ENCODE results near the gene OTC.

OTC gene

DNA sequence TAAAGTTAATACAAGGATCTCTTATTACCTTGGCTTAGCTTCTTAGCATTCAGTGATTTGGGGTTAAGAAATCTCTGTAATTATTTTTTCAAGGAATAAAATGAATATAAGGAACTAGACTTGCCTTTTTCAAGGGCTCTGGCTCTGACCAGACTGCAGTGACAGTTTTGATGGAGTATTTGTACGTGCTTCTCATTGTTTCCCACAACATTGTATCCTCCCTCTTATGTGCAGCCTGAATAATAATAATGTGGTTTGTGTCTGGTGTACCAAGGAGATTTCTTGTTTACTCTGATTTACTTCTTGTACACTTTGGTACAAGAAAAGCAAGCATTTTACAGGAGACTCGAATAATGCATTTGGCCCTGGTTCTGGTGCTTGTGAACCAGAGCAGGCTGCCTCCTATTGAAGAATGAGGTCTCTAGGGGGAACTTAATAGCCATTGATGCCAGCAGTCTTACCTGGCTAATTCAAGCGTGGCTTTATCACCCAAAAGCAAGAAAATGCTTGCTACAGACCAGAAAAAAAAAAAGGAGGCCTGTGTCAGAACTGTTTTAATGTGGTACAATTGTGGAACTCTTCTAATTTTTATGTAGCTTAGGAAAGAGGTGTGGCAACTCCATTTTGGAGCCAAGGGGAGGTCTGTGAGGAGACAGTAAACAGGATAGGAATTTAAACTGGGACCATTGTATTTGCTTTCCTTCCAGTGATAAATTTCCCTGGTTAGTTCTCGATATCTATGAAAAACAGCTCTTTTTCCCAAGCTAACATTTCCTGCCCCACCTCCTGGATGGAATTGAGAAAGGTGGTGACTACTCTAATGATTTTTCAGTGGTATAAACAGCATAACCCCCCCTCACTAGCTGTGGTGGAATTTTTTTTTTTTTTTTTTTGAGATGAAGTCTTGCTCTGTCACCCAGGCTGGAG is 5.6 kb downstream of the OTC start:
- DNase-seq (ENCODE audit: low read depth in 2 of 3, low spot score in 1 of 3) = no peak

DNA sequence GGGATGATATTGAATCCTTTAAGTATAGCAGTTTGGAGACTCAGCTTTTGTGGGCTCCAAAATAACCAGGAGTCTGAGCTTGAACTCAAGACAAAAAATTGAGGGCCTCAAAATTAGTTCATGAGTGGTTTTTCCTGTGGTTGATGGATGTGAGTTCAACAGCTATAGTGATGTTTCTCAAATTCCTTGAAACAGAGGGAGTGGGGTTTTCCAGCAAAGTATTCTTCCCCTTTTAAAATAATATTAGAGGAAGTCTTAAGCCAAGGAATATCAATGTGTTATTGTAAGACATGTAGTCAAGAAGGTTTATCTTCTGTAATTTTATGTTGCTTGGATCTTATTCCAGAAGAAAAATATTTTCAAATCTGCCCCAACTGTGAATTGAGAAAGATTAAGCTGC is 10.6 kb downstream of the OTC start:
- no peak for DNase-seq (ENCODE audit: low read depth in 2 of 3, low spot score in 1 of 3)

DNA sequence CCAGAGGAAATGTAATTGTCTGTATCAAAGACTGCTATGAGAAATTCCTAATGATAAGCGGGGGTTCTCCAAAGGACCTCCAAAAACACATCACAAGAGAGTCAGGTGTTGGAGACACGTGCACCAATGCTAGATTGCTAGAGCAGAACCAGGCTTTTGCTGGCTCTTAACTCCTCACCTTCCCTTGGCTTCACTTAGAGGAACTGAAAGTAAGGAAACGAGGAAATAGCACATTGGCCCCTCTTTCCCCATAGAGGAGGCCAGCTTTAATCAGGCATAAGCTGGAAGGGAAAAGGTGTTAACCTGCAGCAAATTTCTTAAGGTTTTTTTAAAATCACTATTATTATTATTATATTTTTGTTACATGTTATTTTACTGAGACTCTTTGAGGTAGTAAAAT is 13.6 kb downstream of the OTC start:
- no peak for DNase-seq (ENCODE audit: low read depth in 2 of 3, low spot score in 1 of 3)

DNA sequence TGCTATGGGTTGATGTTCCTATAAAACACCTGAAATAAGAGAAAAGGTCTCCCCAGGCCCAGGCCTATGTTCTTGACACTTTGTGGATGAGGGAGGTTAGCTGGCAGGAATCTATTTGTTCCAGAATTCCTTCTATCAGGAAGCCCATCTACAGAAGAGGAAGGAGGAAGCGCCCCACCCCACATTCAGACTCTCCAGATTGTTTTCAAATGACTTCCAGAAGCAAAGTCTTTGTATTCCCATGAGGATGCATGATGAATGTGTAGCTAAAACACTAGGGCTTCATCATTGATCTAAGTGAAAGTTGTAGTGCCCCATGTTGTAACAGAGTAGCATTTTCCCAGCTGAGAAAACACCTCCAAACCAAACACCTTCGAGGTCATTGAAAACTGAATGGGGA is 16.4 kb downstream of the OTC start:
- DNase-seq (ENCODE audit: low read depth in 2 of 3, low spot score in 1 of 3) = no peak

DNA sequence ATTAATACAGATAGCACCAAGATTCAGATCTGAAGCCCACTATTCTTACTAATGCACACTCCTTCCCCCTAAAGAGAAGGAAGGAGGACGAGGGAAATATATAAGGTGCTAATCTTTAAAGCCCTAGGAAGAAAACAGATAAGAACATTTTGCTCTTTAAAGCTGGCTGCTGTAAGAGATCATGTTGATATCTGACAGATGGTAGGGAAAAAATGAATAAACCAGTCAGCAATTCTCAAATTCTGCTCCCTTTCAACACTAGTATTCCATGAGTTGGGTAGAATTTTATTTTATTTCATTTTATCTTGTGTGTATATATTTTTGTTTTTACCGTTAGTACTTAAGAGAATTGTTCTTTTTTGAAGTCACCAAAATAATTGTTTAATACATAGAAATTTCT is 19.2 kb downstream of the OTC start:
- no peak for DNase-seq (ENCODE audit: low read depth in 2 of 3, low spot score in 1 of 3)

DNA sequence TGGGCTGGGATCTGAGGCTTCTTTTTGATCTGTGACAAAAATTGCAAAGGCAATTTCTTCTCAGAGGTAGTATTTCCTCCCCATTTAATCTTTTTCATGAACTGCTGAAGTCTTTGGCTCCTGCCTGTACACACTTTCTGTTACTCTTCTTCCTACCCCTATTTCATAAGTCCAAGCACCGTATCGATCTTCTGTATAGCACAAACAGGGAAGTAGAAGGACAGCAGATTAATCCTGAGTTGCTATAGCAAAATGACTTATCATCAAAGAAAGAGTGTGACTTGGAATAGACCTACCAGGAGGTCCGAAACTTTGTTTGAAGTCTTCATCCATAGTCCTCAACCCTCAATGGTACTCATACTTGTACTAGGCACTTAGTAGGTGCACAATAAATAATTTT is 22.0 kb downstream of the OTC start:
- no peak for DNase-seq (ENCODE audit: low read depth in 2 of 3, low spot score in 1 of 3)

DNA sequence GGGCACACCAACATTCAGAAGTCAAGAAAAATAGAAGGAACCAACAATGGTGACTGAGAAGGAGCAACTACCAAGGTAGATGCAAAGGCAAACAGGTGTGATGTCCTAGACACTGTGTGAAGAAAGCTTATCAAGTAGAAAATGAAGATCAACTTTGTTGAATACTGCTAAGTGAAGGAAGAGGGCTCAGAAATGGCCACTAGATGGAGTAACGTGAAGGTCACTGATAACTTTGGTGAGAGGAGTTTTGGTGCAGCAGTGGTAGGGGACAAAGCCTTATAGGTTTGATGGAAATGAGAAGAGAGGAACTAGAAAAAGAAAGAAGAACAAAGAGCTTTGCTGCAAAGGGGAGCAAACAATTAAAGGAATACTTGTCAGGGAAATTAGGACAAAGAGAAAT is 23.5 kb downstream of the OTC start:
- DNase-seq (ENCODE audit: low read depth in 2 of 3, low spot score in 1 of 3) = no peak

DNA sequence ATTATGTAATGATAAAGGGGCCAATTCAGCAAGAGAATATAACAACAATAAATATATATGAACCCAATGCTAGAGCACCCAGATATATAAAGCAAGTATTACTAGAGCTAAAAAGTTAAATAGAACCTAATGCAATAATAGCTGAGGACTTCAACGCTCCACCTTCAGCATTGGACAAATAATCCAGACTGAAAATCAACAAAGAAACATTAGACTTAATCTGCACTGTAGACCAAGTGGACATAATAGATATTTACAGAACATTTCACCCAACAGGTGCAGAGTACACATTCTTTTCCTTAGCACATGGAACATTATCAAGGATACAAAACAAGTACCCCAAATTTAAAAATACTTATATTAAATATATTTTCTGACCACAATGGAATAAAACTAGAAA is 24.3 kb downstream of the OTC start:
- DNase-seq (ENCODE audit: low read depth in 2 of 3, low spot score in 1 of 3) = no peak

DNA sequence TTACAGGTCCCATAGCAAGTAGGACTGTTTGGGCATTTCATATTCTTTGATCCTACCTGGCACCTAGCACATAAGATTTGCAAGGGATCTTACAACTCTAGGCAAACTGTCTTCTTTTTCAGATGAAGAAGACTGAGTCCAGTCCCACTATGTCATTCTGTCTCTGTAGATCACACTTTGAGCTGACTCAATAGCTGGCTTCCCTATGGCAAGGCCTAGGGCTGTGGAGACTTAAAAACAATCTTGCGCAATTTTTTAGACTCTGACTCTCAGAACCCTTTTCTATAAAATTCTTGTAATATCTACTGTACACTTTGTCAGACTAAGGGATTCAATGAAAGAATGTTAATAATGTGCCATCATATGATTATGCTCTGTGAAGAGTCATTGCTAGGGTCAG is 26.7 kb downstream of the OTC start:
- DNase-seq (ENCODE audit: low read depth in 2 of 3, low spot score in 1 of 3) = no peak

DNA sequence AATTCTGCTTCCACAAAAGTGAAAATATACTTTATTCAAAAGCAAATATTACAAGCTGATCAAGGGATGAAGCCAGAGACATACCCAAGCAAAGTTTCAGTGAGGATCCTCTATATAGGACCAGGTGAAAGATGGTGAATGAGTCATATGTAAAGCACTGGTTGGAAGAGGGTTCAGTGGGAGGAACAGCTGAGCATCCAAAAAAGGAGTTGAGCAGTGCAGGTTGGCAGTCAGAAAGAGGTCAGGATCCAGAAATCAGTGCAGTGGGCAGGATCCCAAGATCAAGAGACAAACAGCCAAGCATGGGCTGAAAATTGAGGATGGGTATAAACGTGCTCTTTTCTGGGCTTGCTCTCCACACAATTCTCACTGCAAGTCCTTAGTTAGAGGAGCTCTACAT is 30.3 kb downstream of the OTC start:
- no peak for DNase-seq (ENCODE audit: low read depth in 2 of 3, low spot score in 1 of 3)

DNA sequence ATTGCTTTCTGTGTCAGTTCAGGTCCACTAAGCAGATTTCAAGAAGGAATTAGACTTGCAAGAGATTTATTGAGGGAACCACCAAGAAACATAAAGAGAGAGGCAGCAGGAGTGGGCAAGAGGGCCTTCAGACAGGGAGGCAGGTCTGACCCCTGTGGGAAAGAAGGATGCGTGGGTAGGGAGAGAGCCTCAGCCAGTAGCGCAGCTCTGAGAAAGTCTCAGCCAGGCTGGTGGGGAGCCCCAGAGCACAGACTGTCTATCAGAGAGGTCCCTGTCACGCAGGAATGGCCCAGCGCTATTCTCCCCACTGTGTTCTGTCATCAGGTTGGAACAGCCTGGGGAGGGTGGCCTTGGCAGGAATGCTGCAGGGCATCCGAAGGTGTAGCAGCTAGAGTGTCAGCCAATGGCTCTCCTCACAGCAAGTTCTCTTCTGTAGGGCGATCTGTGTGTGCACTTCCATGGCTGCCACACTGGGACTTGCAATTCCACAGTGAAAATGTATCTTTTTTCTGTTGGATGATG is 48.0 kb downstream of the OTC start:
- no peak for DNase-seq (ENCODE audit: low read depth in 2 of 3, low spot score in 1 of 3)

DNA sequence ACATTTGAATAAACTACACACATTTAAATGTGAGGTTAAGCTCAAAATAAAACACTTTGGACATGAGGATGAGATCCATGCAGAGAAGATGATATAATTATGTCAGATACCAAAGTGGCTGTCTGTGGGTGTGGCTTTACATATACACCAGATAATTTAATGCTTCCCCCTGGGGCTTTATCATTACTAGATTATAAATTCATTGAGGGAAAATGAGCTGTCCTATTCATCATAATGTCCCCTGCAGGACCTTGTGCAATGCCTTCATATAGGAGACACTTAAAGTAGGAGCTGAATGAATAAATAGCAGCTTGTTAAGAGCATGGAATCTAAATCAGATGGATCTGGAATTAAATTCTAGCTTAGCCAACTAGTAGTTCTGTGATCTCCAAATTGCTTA is 49.7 kb downstream of the OTC start:
- DNase-seq (ENCODE audit: low read depth in 2 of 3, low spot score in 1 of 3) = no peak

DNA sequence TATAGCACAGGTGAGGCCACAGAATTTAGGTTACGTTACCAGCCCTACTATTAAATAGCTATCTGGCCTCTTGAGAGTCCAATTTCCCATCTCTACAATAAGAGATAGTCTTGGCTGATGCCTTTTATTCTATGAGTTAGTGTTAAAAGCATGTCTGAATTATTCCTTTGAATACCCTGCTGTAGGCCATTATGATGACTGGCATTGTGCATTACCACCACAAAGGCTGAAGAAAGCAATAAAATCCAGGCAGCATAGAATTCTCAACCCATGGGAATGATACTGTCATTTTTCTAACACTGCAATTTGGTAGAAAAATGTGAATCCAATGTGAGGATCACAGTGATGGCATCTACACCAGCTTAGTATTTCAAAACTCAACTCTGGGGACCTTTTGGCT is 51.4 kb downstream of the OTC start:
- DNase-seq (ENCODE audit: low read depth in 2 of 3, low spot score in 1 of 3) = no peak

DNA sequence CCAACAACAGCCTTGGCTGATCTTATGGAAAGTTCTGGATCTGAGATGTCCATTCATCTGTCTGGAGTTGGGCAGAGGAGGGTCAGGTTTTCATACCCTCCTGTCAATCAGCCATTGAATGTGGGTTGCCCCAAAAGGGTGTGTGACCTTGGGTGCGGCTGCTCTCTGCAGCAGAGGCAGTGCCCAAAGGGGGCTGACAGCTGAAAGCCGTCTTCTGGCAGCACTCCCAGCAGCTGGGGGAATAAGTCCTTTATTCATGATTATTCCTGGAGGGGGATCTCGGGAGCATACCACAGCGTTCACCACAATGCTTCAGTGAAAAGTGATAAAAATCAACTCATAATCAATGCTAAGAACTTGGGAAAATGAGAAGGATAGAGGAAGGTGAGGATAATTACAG is 54.7 kb downstream of the OTC start:
- DNase-seq (ENCODE audit: low read depth in 2 of 3, low spot score in 1 of 3) = no peak

DNA sequence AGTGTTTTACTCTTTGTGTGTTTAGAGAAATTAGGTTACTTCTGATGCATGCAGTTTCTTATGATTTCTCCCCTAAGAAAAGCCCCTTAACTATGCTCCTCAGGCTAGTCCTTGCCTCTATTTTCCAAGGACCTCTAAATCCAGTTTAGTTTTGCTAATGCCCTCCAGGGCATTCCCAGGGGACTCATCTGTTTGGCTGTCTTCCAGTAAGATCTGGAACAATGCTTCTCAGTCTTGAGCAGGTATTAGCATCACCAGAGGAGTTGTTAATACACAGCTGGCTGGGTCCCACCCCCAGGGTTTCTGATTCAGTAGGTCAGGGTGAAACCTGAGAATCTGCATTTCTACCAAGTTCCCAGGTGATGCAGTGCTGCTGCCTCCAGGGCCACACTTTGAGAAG is 56.9 kb downstream of the OTC start:
- no peak for DNase-seq (ENCODE audit: low read depth in 2 of 3, low spot score in 1 of 3)

DNA sequence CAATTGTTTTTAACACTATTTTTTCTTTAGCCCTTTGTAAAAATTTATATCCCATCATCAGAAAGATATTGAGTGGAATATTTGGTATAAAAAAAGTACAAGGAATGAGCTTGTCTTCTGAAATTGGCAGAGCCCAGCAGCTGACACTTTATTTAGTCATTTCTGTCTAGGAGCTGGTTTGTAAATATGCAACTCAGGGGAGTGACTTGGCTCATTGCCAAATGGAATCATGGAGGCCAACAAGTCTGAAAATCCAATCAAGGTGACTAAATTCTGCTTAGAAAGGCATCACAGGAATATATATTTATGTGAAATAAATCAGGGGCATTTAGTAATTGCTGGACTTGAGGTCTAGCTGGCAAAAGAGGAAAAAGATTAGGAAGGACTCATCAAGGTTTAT is 74.4 kb downstream of the OTC start:
- DNase-seq (ENCODE audit: low read depth in 2 of 3, low spot score in 1 of 3) = no peak

DNA sequence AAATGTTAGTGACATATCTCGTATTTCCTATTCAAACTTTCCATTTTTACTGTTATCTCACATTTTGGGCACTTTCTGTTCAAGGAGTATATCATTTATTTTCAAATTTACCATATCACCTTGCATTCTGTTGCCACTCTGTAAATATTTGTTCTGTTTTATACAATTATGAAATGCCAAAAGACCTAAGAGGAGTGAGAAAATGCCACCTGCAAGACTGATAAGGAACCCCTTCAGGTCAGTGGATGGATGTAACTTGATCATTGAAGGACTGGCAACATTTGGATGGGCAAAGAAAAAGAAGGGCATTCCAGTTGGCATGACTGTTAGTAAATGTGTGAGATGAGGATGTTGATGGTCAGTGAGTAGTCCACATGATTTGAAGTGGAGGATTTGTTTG is 79.1 kb downstream of the OTC start:
- DNase-seq (ENCODE audit: low read depth in 2 of 3, low spot score in 1 of 3) = no peak

DNA sequence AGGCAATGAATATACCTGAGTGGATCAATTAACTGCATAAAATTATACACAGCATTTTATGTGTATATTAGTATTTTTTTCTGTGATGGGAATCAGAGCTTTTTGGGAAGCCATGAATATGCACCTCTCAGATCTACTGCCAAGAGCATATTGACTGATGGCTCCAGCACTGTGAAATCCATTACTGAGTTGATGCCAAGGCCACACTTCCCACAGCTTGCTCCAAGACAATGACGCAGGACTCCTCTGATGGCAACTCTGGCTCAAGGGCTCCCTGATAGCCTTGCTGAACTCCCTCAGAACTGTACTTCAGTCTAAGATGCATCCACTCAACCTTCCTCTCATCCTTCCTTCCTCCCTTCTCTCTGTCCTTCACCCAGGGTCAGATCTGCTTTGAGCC is 82.7 kb downstream of the OTC start:
- DNase-seq (ENCODE audit: low read depth in 2 of 3, low spot score in 1 of 3) = no peak

DNA sequence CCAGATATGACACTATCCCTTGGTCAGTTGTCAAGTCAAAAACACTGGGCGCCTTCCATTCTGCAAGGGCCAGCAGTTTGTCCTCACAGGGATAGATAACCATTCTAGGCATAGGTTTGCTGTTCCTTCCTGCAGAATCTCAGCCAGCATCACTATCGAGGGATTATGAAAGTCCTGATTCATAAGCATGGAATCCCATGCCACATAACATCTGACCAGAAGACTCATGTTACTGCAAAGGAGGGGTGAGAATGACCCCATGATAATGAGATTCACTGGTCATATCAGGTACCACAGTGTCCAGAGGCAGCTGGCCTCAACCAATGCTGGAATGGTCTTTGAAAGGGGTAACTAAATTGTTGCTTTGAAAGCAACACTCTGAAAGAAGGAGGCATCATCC is 84.7 kb downstream of the OTC start:
- DNase-seq (ENCODE audit: low read depth in 2 of 3, low spot score in 1 of 3) = no peak

DNA sequence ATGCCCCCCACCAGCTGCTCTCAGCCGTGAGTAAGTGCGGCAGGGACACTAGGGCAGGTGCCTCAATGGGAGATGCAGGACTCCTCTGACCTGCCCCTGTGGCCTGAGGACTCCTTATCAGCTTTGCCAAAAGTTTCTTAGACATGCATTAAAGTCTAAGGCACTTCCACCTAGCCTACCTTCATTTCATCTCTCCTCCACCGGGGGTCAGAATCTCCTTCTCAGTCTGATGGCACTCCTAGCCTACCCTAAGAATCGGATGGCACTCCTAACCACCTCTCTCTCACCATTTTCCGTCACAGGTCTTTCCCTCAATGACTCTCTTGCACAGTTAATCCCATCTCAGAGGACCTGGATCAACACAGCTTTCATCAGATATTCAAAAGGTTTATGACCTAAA is 85.9 kb downstream of the OTC start:
- no peak for DNase-seq (ENCODE audit: low read depth in 2 of 3, low spot score in 1 of 3)

DNA sequence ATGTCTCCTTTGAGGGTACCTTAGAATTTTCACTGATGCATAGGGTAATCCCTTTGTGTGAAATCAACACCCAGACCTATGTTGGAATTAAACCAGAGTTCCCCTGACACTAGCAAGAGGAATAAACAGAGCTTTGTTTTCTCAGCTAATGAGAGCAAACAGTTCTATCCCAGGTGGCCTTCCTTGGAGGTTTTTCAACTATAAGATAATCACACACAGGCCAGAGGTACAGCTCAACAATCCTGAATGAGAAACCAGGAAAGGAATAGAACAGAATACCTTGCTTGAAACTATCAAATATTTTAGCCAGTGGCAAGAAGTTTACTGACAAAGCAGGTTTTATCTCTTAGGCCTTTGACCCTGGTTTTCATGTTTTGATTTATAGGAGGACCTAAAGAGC is 100.2 kb downstream of the OTC start:
- DNase-seq (ENCODE audit: low read depth in 2 of 3, low spot score in 1 of 3) = no peak

DNA sequence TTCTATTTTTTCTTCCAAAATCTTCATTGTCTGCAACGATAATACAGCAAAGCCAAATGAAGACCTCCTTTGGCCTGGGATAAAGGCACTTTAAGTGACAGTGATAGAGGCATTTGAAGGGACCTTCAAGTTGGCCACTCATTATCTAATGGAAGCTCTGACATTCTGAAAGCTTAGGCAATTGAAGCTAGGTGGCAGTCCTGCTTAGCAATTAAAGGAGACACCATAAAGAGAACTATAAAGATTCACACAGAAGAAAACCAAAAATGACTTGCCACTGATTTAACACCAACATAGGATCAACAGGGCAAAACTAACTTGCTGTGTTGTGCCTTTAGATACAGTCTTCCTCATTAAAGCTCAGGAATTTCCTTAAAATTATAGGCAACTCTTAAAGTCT is 105.7 kb downstream of the OTC start:
- DNase-seq (ENCODE audit: low read depth in 2 of 3, low spot score in 1 of 3) = no peak

DNA sequence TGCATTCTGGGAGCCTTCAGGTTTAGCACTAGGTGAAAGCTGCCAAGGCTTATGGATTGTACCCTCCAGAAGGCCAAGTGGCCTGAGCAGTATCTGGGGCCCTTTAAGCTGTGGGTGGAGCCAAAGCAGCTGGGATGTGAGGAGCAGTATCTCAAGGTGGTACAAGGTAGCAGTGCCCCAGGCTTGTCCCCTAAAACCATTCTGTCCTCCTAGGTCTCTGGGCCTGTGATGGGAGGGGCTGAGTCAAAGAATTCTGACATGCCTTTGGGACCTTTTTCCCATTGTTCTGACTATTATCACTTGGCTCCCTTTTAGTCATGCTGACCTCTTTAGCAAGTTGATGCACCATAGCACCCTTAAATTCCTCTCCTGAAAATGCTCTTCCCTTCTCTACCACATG is 109.9 kb downstream of the OTC start:
- DNase-seq (ENCODE audit: low read depth in 2 of 3, low spot score in 1 of 3) = no peak

Data from stimulated activated CD4-positive, alpha-beta T cell treated with anti-CD3 and anti-CD28 coated beads, Interleukin-12 subunit alpha, Interleukin-12 subunit beta, amount 100 ng/mL, for 48 hours (primary cell).